ENCODE data around the gene MAGEA12. TPM values are rescaled to one million over a fixed set of nuclear protein-coding genes. Genes with fewer than 3 reads are reported as not detected.
"Not testable (repeated sequence)": the region's sequence is repeated elsewhere in the genome, so short reads cannot be mapped to it uniquely, and the experiment has no call there.

MAGEA12 gene
- total RNA-seq, 4 donors from 2014 or later: not detected

GRCh38 chrX:152758918-152759317, 25.4 kb downstream of the MAGEA12 start, which contains the start of gene CSAG3:
TSS of gene CSAG3 (plus strand) at chrX:152759218.
- H3K36me3 ChIP-seq; H3K4me3 ChIP-seq; H3K4me1 ChIP-seq; H3K27ac ChIP-seq; H3K9me3 ChIP-seq; H3K27me3 ChIP-seq; DNase-seq (ENCODE audit: low spot score in 2 of 2): not testable (repeated sequence)
- no CpG with 5 or more reads among the region's 2 CpGs for WGBS, 2 donors

GRCh38 chrX:152759544-152759943, 26.0 kb downstream of the MAGEA12 start:
- H3K27ac ChIP-seq; H3K36me3 ChIP-seq; DNase-seq (ENCODE audit: low spot score in 2 of 2); H3K27me3 ChIP-seq; H3K4me1 ChIP-seq; H3K4me3 ChIP-seq; H3K9me3 ChIP-seq: not testable (repeated sequence)
- 94 to 96% methylated on average over 3 of the region's 7 CpGs for WGBS, 2 donors

GRCh38 chrX:152761582-152761981, 28.0 kb downstream of the MAGEA12 start:
- not testable (repeated sequence) for H3K36me3 ChIP-seq; H3K27ac ChIP-seq; DNase-seq (ENCODE audit: low spot score in 2 of 2); H3K27me3 ChIP-seq; H3K4me3 ChIP-seq; H3K4me1 ChIP-seq; H3K9me3 ChIP-seq
- 78% methylated on average over 3 of the region's 7 CpGs; no CpG with 5 or more reads in 1 of the 2 donors for WGBS, 2 donors

- not testable (repeated sequence) for H3K27me3 ChIP-seq; DNase-seq (ENCODE audit: low spot score in 2 of 2); H3K4me1 ChIP-seq; H3K9me3 ChIP-seq; H3K27ac ChIP-seq; H3K4me3 ChIP-seq; H3K36me3 ChIP-seq
- 71 to 86% methylated on average over 8 to 9 of the region's 9 CpGs for WGBS, 2 donors
Measured at GRCh38 chrX:152766562-152766961, 33.0 kb downstream of the MAGEA12 start.

- not testable (repeated sequence) for H3K4me3 ChIP-seq; H3K36me3 ChIP-seq; H3K27ac ChIP-seq; H3K9me3 ChIP-seq; DNase-seq (ENCODE audit: low spot score in 2 of 2); H3K27me3 ChIP-seq; H3K4me1 ChIP-seq
- no CpG with 5 or more reads among the region's 29 CpGs for WGBS, 2 donors
Measured at GRCh38 chrX:152769549-152770289, 36.2 kb downstream of the MAGEA12 start, which contains the start of gene MAGEA6. TSS of gene MAGEA6 (minus strand) at chrX:152769689. CDS start at chrX:152767650, 2,039 bp downstream.

- DNase-seq (ENCODE audit: low spot score in 2 of 2); H3K4me3 ChIP-seq: not testable (repeated sequence)
- no CpG with 5 or more reads among the region's 3 CpGs for WGBS, 2 donors
Measured at GRCh38 chrX:152787062-152787461, 53.5 kb downstream of the MAGEA12 start.

More at GRCh38 chrX:152787062-152787461, 53.5 kb downstream of the MAGEA12 start:
- not testable (repeated sequence) for H3K27me3 ChIP-seq, H3K27ac ChIP-seq, H3K36me3 ChIP-seq, H3K4me1 ChIP-seq, H3K9me3 ChIP-seq

Other genes starting within 250 kb of the MAGEA12 start
- 1 to 10 TPM in 2 of 4 donors, under 1 TPM in 2; 0.90 to 2.3 (median 1.4) TPM for gene GABRQ, start 95.9 kb upstream of the MAGEA12 start, total RNA-seq
- gene MAGEA3, start 35.0 kb upstream of the MAGEA12 start, total RNA-seq: not detected
- not detected for gene CSAG2, start 24.5 kb upstream of the MAGEA12 start, total RNA-seq
- not detected for gene MAGEA2B, start 19.1 kb upstream of the MAGEA12 start, total RNA-seq
- not detected for gene CSAG1, start within 50 bp of the MAGEA12 start, total RNA-seq
- gene MAGEA2, start 20.1 kb downstream of the MAGEA12 start, total RNA-seq: not detected
- not detected for gene CSAG3, start 25.5 kb downstream of the MAGEA12 start, total RNA-seq
- gene MAGEA6, start 35.9 kb downstream of the MAGEA12 start, total RNA-seq: not detected
- 10 to 100 TPM; 21.6 to 43.7 (median 28.3) TPM for gene CETN2, start 97.0 kb downstream of the MAGEA12 start, total RNA-seq
- gene NSDHL, start 97.3 kb downstream of the MAGEA12 start, total RNA-seq: 10 to 100 TPM in 3 of 4 donors, 1 to 10 TPM in 1; 8.0 to 16.8 (median 12.5) TPM
- 10 to 100 TPM; 17.1 to 55.1 (median 28.6) TPM for gene ZNF185, start 164.3 kb downstream of the MAGEA12 start, total RNA-seq